ENCODE measurements around the gene IL21R. TPM values are rescaled to one million over a fixed set of nuclear protein-coding genes. Genes with fewer than 3 reads are reported as not detected.

IL21R gene
- total and polyA plus RNA-seq, 9 of the 15 experiments (the other 6 are each of a cell fraction or from before 2014, with no cell fraction given): 0.04 to 0.34 (median 0.18) TPM; not detected in 1

GRCh38 chr16:27470567-27471431 lies 68.8 kb downstream of the IL21R start (continued):
- TF ChIP-seq, protein P1, sequence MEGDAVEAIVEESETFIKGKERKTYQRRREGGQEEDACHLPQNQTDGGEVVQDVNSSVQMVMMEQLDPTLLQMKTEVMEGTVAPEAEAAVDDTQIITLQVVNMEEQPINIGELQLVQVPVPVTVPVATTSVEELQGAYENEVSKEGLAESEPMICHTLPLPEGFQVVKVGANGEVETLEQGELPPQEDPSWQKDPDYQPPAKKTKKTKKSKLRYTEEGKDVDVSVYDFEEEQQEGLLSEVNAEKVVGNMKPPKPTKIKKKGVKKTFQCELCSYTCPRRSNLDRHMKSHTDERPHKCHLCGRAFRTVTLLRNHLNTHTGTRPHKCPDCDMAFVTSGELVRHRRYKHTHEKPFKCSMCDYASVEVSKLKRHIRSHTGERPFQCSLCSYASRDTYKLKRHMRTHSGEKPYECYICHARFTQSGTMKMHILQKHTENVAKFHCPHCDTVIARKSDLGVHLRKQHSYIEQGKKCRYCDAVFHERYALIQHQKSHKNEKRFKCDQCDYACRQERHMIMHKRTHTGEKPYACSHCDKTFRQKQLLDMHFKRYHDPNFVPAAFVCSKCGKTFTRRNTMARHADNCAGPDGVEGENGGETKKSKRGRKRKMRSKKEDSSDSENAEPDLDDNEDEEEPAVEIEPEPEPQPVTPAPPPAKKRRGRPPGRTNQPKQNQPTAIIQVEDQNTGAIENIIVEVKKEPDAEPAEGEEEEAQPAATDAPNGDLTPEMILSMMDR (IDR thresholded peaks at IDR 0.05 in 2 of 3, conservative IDR thresholded peaks at IDR 0.05 in 1 of 3; ENCODE audit: insufficient read depth in 2 of 3, low read depth in 1 of 3, low read length in 3 of 3): peak in 1 of 3 experiments; percentile 23; a peak in 2 of 6 replicates
- no peak for TF ChIP-seq ZZZ3 (IDR thresholded peaks at IDR 0.05)
- peak; percentile 26; the same call in 1 of the 2 replicates for TF ChIP-seq TEAD2 (tag; IDR thresholded peaks at IDR 0.05)
- TF ChIP-seq MYC (IDR thresholded peaks at IDR 0.05; ENCODE audit: low read depth, low read length): peak; percentile 48; the same call in 1 of the 2 replicates
- TF ChIP-seq MYC (CRISPR knock-in tag; IDR thresholded peaks at IDR 0.05; ENCODE audit: borderline replicate concordance, low read depth): no peak
- TF ChIP-seq JUND (IDR thresholded peaks at IDR 0.05; ENCODE audit: borderline replicate concordance, low read depth, low read length): peak; percentile 89
- TF ChIP-seq JUND (tag; IDR thresholded peaks at IDR 0.05; ENCODE audit: borderline replicate concordance, low read depth, low read length): peak; percentile 91; the same call in 2 of the 3 replicates

DNA sequence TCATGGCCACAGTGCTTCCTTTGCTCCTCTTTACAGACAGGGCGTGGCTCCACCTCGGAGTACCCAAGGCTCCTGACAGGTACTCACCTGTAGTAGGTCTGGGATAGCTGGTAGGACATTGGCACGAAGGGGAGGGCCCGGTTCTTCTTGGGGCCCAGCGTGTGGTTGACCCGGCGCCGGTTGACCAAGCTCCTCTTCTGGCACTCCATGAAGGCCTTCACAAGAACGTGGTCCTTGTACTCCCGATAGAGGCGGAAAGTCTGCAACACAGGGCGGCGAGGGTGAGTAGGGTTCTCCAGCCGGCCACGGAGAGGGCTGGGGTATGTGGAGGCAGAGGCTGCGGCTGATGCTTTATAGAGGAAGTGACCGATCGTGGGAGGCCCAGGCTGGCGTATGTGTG lies 69.7 kb downstream of the IL21R start:
- Histone ChIP-seq H3K27ac (ENCODE audit: extremely low read depth, low read depth, low read length) (no peak overlapping the region), H3K4me1 (replicated peaks in 1 of 2; ENCODE audit: control insufficient read depth in 2 of 2, insufficient read depth in 2 of 2, low read length in 2 of 2) (peaks cover 8 to 27% of the 10 kb centered on the region in 2 experiments; a peak in 4 of 5 replicates), H2AFZ (ENCODE audit: low read depth, low read length) (no peak overlapping the region), H4K20me1 (replicated peaks; ENCODE audit: control insufficient read depth, insufficient read depth, low read length) (0 out of 2 replicates have a peak, but pooled peaks cover 5% of the 10 kb centered on the region), H3K4me3 (no peak overlapping the region), H3K9me3 (replicated peaks; ENCODE audit: control insufficient read depth, insufficient read depth, low read depth, low read length) (no peaks in the 10 kb centered on the region), H3K9ac (ENCODE audit: insufficient read depth in 1 of 2, low read depth in 2 of 2, low read length in 2 of 2) (0 out of 4 replicates have a peak overlapping the region, but pooled peaks of 1 of the 2 experiments have one; percentile 55), H3K4me2 (ENCODE audit: insufficient read depth, low read length) (no peak overlapping the region), H3K27me3 (ENCODE audit: control insufficient read depth in 2 of 2, insufficient read depth in 2 of 2, low read length in 2 of 2) (no peaks in the 10 kb centered on the region), H3K36me3 (ENCODE audit: control insufficient read depth, insufficient read depth, low read length) (peaks cover 94% of the 10 kb centered on the region; the same call in 2 of the 3 replicates), H3K79me2 (ENCODE audit: control insufficient read depth, insufficient read depth, low read length) (no peaks in the 10 kb centered on the region), H3K9me1 (ENCODE audit: control insufficient read depth, insufficient read depth, low read length) (no peaks in the 10 kb centered on the region)
- ATAC-seq (no peak), DNase-seq (ENCODE audit: extremely low read depth in 1 of 4, low spot score in 3 of 4) (no peak), FAIRE-seq (no peak)
- intact Hi-C loops (cut with micrococcal nuclease) (no loop called here), in situ Hi-C loops (cut with MboI) (no loop called here)
- CTCF ChIA-PET (ENCODE audit: low intra/inter-chr PET ratio): no interaction called here
- no TSS peak for BruUV-seq (replicated peaks)
- 94% methylated on average over 15 of the region's 19 CpGs for WGBS (ENCODE audit: insufficient coverage, low coverage, missing lambda C conversion rate)
- POLR2A ChIA-PET: no interaction called here
- TF ChIP-seq PML (IDR thresholded peaks at IDR 0.05; ENCODE audit: low read length) (no peak), ZNF140 (CRISPR knock-in tag; IDR thresholded peaks at IDR 0.05) (no peak), NFIX (CRISPR knock-in tag; IDR thresholded peaks at IDR 0.05; ENCODE audit: low read depth) (no peak)
